Omental fat pad (tissue), 4 donors: ENCODE data around the gene ADI1. TPM values are rescaled to one million over a fixed set of nuclear protein-coding genes. Genes with fewer than 3 reads are reported as not detected.

Source experiments
- ATAC-seq: fragments of 150-250 bp; one replicate; pipeline ENCODE4 v1.9.1; 2016; ENCODE audit warnings: mild to moderate bottlenecking, moderate library complexity; ENCODE audit not compliant: low FRiP score
- DNase-seq: peaks from one replicate; pipeline ENCODE4 v3.0.0-alpha.2; 2019; ENCODE audit warnings: low spot score
- CTCF ChIP-seq, 3 donors: fragments of 450-650 bp; IDR thresholded peaks; one replicate each; pipeline ENCODE4 v1.5.1; 2016 to 2017; ENCODE audit warnings: antibody characterized with exemption in 3 of 3, mild to moderate bottlenecking in 3 of 3, moderate library complexity in 2 of 3
- total RNA-seq, 4 donors: library from RNA; depleted of rRNA; stranded (reverse); fragments of >200 nt; gene quantifications; one replicate each; pipeline ENCODE4 v1.1.0, GENCODE V29; 2016

Gene ADI1
- total RNA-seq, 4 donors from 2014 or later, result 54.6 to 117 (median 71.3) TPM

DNA sequence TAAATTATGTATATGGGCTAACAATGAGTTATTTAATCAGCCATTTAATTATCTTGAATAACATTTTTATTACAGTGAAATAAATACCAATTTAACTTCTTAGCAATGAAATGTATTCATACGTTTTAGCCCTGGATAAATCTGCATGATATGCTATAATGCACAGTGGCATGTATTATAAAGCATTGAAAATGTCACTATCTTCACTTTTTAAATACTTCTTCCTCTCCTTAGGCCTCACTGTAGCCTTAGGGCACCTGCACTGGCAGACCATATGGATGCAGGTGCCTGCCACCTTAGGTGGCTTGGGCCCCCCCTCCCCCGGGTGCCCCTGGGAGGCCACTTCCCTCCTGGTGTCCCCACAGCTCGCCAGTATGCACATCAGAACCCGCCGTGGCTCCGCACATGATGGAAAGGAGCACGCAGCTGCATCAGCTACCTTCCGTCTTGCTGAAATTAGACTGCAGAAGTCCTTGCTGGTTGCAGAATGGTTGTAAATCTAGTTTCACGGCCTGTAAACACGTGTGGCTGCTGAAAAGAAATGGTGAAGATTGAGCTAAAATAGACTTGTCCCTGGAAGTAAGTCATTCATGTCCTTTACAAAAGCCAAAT lies 56.7 kb downstream of the ADI1 start:
- DNase-seq, result no peak
- ATAC-seq, result no peak
- TF ChIP-seq CTCF (IDR thresholded peaks at IDR 0.05), result no peak

GRCh38 chr2:3461801-3462492 lies 57.4 kb downstream of the ADI1 start:
- TF ChIP-seq CTCF (IDR thresholded peaks at IDR 0.05), result peak in 2 of 3 donors; percentile 13 to 15
- ATAC-seq (no peak), DNase-seq (no peak)

- TF ChIP-seq CTCF (IDR thresholded peaks at IDR 0.05), result no peak
- DNase-seq (no peak), ATAC-seq (no peak)
Measured at GRCh38 chr2:3460831-3461800, 58.2 kb downstream of the ADI1 start.

DNA sequence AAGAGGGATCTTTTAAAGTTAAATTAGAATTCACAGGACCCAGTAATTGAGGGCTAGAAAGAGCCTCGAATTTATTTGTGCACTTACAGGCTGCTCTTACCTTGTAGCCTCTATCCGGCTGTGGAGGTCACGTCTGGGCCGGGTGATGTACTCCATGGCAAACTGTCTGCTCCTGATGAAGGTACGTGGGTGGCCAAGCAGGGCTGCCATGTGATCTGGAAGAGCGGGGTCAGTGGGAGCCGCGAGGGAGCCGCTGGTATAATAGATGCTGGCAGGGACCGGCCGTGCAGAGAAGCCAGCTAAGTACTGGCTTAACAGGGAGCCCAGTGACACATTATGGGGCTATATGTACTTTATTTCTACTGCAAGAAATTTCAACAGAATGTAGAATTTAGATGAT lies 59.2 kb downstream of the ADI1 start:
- DNase-seq, result no peak
- TF ChIP-seq CTCF (IDR thresholded peaks at IDR 0.05), result no peak
- ATAC-seq, result no peak

DNA sequence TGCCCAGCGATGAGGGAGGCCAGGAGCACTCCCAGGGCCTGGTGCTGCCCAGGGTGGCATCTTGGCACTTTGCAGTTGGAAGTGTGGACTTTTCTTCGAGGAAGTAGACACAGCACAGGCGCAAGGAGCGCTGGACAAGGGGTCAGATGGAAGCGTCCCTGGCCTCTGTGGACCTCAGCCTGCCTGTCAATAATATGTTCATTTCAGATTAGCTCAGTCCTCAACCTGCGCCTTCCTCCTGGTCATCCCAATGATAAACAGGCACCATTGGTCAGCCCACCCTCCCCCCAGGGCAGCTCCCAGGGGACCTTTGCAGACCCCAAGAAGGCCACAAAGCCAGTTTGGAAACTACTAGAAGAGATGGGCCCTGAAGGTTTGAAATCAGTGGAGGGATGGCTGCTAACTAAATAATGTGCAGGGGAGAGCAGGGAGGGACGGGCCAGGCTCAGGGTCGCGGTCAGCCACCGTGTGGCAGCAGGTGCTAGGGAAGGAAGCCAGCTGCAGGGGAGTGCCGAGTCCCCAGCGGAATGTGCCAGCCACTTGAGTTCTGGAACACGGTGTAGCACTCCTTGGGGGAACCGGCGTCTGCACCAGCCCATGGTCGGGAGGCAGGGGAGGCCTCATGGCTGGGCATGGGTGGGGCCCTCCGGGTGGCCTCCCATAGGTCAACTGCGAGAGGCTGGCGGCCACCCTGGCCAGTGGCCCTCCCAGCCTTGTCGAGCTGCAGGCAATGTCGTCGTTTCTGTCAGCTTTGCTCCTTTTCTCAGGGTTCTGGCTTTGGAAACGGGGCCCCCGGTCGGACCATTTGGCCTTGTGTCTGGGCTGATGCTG lies 59.9 kb downstream of the ADI1 start:
- TF ChIP-seq CTCF (IDR thresholded peaks at IDR 0.05), result no peak
- ATAC-seq (no peak), DNase-seq (no peak)

DNA sequence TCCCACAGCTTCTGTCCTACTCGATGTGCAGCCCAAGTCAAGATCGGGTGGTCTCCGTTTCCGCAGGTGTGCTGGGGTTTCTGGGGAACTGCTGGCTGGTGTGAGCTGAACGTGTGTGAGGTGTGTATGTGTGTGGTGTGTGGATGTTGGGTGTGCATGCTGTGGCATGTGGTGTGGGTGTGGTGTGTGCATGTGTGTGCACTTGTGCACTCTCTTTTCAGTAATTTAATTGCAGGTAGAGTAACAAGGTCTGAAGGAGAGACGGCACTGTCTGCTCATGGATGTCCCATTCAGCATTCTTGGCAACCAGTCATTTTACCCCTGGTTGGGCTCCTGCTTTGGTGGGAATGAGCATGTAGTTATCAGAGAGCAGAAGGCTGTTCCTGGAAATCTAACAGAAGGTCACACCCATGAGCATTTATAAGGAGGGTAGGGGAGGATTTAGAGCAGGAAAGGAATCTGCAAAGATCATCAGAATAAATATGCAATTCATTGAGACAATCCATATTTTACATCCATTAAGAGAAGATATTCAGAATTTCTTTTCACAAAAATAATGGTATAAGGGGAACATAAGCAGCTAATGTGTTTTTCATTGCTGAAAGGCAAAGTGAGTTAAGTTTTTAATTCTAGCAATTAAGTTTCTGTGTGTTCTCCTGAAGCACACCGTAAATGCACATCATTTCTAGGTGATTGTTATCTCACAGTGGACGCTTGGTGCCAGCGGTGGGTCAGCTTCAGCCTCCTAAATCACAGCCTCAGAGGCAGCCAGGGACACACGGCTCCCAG lies 60.7 kb downstream of the ADI1 start:
- DNase-seq (no peak), ATAC-seq (no peak)
- TF ChIP-seq CTCF (IDR thresholded peaks at IDR 0.05), result no peak
